Hindlimb muscle (tissue), 1 donor: Measurements from ENCODE around the gene THEMIS2. TPM values are rescaled to one million over a fixed set of nuclear protein-coding genes. Genes with fewer than 3 reads are reported as not detected.
"Not testable (repeated sequence)": the region's sequence is repeated elsewhere in the genome, so short reads cannot be mapped to it uniquely, and the experiment has no call there.

Experiments used
- DNase-seq: peaks from one replicate; pipeline ENCODE4 v3.0.0-alpha.2; 2013
- polyA plus RNA-seq: library from polyadenylated mRNA; unstranded; fragments of 120-200 nt; gene quantifications from one replicate; pipeline ENCODE4 v1.2.1, GENCODE V29; 2013; ENCODE audit not compliant: insufficient read length

Gene THEMIS2
- polyA plus RNA-seq, result 3.0 TPM

DNA sequence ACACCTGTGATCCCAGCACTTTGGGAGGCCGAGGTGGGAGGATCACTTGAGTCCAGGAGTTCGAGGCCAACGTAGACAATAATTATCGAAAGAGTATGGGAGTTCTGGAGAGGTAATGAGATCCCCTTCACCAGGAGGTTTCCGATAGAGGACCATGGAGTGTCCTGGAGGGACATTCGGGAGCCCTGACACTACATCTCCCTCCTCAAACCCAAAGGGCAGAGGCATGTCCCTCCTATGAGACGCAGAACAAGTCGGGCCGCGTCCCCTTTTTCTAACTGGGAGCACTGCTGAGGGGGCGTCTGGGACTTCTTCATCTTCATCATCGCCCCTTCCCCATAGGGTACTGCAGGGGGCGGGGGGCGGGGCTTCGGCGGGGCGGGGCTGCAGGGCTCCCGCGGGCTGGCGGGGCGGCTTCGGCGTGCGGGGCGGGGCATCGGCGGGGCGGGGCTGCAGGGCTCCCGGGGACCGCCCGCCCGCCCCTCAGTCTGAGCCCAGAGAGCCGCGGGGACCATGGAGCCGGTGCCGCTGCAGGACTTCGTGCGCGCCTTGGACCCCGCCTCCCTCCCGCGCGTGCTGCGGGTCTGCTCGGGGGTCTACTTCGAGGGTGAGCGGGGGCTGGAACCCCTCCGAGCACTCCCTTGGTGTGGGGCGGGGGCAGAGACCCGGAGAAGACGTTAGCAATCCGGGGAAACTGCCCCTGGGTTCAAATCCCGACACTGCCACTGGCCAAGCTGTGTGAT, at the start of gene THEMIS2:
THEMIS2 (plus strand) TSS at position 486 of the 743 bp plus-strand sequence; CDS start at position 514, 28 bp downstream.
- DNase-seq, result no peak

DNA sequence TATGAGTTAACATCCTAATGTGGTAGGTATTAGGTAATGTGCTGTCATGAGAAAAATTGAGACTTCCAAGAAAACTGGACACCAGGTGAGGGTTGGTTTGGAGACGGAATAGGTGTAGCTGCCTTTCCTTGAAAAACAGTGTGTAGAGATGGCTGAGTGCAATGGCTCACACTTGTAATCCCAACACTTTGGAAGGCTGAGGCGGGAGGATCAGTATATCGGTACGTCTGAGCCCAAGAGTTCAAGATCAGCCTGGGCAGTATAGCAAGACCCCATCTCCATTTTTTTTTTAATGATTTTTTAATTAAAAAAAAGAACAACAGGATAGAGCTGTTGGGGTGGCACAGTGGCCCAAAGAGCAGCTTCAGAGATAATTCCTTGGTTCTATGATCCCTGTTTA, 48.6 kb upstream of the THEMIS2 start:
- DNase-seq, result no peak

DNA sequence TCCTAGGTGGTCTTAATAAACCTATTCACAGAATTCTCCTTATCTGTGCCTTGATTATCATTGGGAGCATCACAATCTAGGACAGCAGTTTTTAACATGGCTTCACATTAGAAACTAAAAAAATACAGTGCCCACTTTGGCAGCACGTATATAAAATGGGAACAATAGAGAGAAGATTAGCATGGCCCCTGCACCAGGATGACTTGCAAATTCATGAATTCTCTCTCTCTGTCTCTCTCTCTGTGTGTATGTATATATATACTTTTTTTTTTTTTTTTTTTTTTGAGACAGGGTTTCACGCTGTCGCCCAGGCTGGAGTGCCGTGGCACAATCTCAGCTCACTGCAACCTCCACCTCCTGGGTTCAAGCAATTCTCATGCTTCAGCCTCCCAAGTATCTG, 47.9 kb upstream of the THEMIS2 start:
- no peak for DNase-seq

DNA sequence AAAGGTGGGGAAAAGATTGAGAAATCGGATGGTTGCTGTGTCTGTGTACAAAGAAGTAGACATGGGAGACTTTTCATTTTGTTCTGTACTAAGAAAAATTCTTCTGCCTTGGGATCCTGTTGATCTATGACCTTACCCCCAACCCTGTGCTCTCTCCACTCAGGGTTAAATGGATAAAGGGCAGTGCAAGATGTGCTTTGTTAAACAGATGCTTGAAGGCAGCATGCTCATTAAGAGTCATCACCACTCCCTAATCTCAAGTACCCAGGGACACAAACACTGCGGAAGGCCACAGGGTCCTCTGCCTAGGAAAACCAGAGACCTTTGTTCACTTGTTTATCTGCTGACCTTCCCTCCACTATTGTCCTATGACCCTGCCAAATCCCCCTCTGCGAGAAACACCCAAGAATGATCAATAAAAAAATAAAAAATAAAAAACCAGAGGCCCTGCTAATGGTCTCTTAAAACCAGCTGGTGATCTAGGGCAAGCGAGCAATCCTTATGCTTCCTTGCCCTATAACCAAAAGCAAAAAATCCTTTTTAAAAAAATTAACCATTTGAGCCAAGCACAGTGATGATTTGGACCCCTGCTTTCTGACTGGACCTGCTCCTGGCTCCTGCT, 42.9 kb upstream of the THEMIS2 start:
- not testable (repeated sequence) for DNase-seq

DNA sequence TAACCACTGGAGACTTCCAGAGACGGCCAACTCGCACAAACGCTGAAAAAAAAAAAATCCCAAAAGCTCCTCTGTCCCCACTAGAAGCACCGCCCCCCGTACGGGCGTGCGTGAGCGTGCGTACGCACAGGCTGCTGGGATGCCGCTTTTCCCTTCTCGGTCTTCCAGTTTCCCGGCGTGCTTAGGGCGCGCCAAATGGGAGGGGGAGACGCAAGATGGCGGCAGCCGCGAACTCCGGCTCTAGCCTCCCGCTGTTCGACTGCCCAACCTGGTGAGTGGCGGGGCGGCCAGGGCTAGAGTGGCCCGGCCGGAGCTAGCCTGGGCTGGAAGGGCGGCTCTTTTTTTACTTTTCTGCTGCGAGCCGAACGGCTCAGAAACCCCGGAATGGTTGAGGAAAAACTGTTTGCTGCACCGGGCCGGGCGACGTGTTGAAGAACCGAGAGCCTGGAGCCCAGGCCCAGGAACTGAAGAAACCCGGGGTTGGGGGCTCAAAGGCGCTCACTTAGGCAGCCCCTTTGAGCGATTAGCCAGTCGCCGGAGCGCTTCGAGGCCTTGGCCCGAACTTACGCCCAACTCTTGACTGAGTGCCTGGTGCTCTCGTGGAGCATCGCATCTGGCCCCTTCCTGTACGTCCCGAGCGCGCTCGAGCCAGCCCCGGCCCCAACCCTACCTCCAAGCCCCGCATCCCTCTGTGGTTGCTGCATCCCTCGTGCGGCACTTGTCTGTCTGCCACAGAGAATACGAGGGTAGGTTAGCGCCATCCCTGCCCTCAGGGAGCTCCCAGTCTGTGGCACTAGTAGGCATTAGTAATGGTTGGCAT, 41.5 kb upstream of the THEMIS2 start, which contains the start of gene PPP1R8:
PPP1R8 (plus strand) TSS at position 162 of the 820 bp plus-strand sequence; CDS start at position 216, 54 bp downstream.
- peak; percentile 98 for DNase-seq

GRCh38 chr1:27831568-27832410, 40.6 kb upstream of the THEMIS2 start:
- DNase-seq, result no peak

- no peak for DNase-seq
These were observed 39.6 kb upstream of the THEMIS2 start for GRCh38 chr1:27832762-27833161.

DNA sequence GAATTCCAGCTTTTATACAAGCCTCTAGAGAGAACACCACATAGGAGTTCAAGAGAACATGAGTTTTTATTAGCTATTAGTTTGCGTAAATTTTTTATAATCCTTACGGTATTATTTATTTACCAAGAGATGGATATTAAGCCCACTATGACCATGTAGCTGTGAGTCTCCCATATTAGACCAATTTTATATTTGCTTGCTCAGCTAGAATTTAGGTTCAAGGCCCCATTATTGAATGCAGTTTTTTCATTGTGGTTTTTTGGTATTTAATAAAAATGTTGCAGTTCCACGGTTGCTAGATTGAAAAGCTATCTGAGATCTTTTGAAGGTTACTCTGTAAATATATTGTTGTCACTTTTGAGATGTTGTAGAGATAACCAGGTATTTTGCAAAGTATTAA, 38.9 kb upstream of the THEMIS2 start:
- no peak for DNase-seq

DNA sequence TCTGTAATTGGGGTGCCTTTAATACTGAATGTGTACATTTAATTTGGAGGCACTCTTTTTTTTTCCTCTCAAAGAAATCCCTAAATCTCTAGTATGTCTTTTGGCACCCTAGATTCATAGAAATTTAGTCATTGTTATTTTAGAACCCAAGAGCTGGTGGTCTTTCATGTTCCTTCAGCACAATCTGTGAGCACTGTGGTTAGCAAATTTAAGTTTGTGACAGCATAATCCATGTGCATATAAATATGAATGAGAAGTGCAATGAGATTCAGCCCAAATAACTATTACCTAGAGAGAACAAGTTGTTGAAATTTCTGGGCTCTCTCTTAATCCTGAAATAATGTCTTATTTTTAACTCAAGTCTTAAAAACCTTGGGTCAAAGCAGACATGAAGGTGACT, 37.3 kb upstream of the THEMIS2 start:
- no peak for DNase-seq

DNA sequence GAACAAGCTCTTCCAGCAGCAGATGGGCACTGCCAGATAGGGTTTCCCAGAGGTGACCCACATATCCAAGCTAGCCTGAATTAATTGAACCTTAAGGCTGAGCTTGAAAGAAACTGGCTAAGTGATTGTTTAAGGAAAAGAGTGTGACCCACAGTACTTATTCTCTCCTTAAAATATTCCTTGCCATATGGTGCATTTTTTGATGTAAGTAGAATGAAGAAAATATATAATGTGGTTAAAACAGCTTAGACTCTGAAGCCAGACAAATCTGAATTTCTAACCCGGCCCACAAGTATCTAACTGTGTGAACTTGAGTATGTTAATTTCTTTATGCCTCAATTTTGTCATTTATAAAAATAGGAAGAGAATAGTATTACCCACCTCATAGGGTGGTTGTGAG, 36.8 kb upstream of the THEMIS2 start:
- DNase-seq, result no peak

GRCh38 chr1:27849951-27850350, 22.4 kb upstream of the THEMIS2 start:
- DNase-seq, result no peak

DNA sequence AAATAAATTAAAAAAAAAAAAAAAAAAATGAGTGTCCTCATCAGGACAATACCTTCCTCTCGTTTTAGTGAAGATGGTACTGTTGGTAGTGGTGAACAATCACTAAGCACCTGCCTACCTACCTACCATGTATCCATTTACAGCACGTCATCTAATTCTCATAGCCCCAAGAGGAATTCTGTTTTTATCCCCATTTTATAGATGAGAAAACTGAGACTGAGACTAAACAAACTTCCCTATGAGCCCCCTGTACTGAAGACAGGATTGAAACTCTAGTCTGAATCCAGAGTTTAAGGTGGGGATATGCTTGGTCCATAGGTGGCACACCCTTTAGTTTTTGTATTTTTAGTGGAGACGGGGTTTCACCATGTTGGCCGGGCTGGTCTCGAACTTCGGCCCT, 17.3 kb upstream of the THEMIS2 start:
- DNase-seq, result no peak

- no peak for DNase-seq
These were observed 15.6 kb upstream of the THEMIS2 start for GRCh38 chr1:27856561-27857343.

GRCh38 chr1:27857552-27857951, 14.8 kb upstream of the THEMIS2 start:
- not testable (repeated sequence) for DNase-seq

DNA sequence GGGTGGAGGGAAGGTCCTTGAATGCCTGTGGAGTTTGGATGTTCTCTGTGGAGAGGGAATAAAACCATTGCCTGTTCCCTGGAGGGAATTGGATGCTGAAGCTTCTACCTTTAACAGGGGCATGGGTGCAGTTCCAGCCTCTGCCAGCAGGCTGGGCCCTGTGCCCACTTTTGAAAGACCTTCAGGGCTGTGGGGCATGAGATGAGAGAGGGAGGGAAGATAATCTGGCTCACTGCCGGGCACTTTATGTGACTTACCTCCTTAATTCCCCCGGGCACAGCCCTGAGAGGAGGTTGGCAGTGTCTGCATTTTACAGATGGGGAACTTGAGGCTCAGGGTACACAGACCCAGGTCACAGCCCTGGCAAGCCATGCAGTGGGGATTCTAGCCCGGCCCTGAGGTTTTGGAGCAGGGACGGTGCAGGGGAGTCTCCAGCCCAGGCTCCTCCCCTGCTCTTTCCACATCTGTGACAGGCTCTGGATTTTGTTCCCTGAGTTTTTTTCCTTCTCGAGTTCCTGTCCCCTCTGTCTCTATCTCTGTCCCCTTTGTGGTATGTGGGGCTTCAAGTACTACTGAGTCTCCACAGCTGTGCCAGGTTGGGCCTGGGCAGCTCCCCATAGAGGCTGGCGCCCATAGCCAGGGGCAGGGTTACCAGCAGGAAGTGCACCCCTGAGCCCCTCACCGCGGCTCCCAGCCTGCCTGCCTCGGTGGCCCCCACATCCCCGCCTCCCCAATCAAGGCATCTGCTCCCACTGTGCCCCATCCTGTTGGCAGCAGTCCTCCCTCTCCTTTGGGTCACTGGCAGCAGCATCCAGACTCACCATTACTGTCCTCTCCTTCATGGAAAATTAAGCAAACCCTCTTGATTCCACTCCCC, 14.0 kb upstream of the THEMIS2 start:
- DNase-seq, result peak; percentile 69

DNA sequence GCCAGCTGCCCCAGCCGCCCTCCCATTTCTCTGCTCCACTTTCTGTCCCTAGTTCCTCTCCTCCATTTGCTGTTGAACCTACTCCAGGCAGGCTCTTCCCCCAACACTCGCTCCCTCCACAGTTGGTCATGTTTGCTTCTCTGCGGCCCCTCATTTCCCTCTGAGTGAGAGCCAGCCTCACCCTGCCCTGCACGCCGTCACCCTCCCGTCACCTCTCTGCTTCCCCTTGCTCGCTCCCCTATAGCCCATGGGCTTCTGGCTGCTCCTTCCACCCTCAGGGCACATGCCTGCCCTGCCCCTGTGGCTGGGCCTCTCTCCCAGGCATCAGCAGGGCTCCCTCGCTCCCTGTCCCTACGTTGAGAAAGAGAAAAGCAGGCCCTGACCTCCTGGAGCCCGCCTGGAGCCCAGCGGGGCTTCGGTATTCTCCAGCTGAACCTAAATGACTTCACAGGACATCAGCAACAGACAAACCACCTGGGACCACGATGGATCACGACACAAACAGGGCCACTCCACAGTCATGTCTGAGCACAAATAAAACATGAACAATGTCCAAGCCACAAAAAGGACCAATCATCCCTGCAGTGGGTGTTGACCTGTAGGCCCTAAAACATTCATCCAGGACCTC, 13.3 kb upstream of the THEMIS2 start:
- no peak for DNase-seq

GRCh38 chr1:27861436-27861835, 10.9 kb upstream of the THEMIS2 start:
- DNase-seq, result no peak

- DNase-seq, result no peak
These were observed 10.3 kb upstream of the THEMIS2 start for GRCh38 chr1:27862004-27862403.

- peak; percentile 59 for DNase-seq
These were observed 9.4 kb upstream of the THEMIS2 start for GRCh38 chr1:27862671-27863537.
